Spleen (tissue), 11 donors: ENCODE measurements around the gene IL1RL2. TPM values are rescaled to one million over a fixed set of nuclear protein-coding genes. Genes with fewer than 3 reads are reported as not detected.

ENCODE experiments used
- DNase-seq: peaks from one replicate; pipeline ENCODE4 v3.0.0-alpha.2; 2020
- H3K27ac ChIP-seq, 8 donors: fragments of 200-600 bp; sonication (generic) in 7 of 8; 1 replicate in 4 of 8; 2 replicates in 4 of 8; pipeline versions ENCODE4 v1.5.0 to v1.8.0; 2016 to 2021; ENCODE audit warnings: inconsistent platforms in 4 of 8, mild to moderate bottlenecking in 4 of 8, moderate library complexity in 1 of 8
- H3K27me3 ChIP-seq, 7 donors: fragments of 200-600 bp; sonication (generic) in 6 of 7; replicated peaks in 1 of 7; 1 replicate in 4 of 7; 2 replicates in 3 of 7; pipeline versions ENCODE4 v1.5.0 to v1.8.0; 2016 to 2021; ENCODE audit warnings: inconsistent platforms in 3 of 7, mild to moderate bottlenecking in 1 of 7
- H3K36me3 ChIP-seq, 6 donors: fragments of 200-600 bp; sonication (generic) in 5 of 6; 1 replicate in 4 of 6; 2 replicates in 2 of 6; pipeline versions ENCODE4 v1.5.0 to v1.8.0; 2016 to 2021; ENCODE audit warnings: inconsistent platforms in 2 of 6
- H3K4me1 ChIP-seq, 6 donors: fragments of 200-600 bp; sonication (generic) in 5 of 6; 1 replicate in 3 of 6; 2 replicates in 3 of 6; pipeline versions ENCODE4 v1.5.0 to v1.8.0; 2016 to 2021; ENCODE audit warnings: inconsistent platforms in 3 of 6
- H3K4me3 ChIP-seq, 8 donors: fragments of 200-600 bp; sonication (generic) in 7 of 8; 1 replicate in 4 of 8; 2 replicates in 4 of 8; pipeline versions ENCODE4 v1.5.0 to v1.8.0; 2016 to 2021; ENCODE audit warnings: inconsistent platforms in 4 of 8, mild to moderate bottlenecking in 4 of 8, moderate library complexity in 2 of 8
- H3K9me3 ChIP-seq, 8 donors: fragments of 200-600 bp; sonication (generic) in 7 of 8; 1 replicate in 4 of 8; 2 replicates in 4 of 8; pipeline versions ENCODE4 v1.5.0 to v1.8.0; 2016 to 2021; ENCODE audit warnings: inconsistent platforms in 4 of 8
- CTCF ChIP-seq, 11 experiments: fragments of 200-600 bp in 7 of 11; fragments of 450-650 bp in 4 of 11; sonication (generic) in 4 of 11; IDR thresholded peaks in 8 of 11; conservative IDR thresholded peaks in 3 of 11; 1 replicate in 7 of 11; 2 replicates in 4 of 11; pipeline versions ENCODE4 v1.4.0 to v1.8.0; 2016 to 2021; ENCODE audit warnings: antibody characterized with exemption in 11 of 11, inconsistent platforms in 4 of 11, mild to moderate bottlenecking in 1 of 11
- POLR2A ChIP-seq, 3 donors: fragments of 450-650 bp; IDR thresholded peaks; one replicate each; pipeline ENCODE4 v1.5.1; 2017; ENCODE audit warnings: antibody characterized with exemption in 3 of 3, mild to moderate bottlenecking in 1 of 3
- POLR2AphosphoS5 ChIP-seq, 3 donors: sonication (generic); formaldehyde crosslinking; IDR thresholded peaks; one replicate each; pipeline ENCODE4 v1.5.1; 2017; ENCODE audit warnings: antibody characterized with exemption in 3 of 3
- WGBS, 5 donors: extraction: QIAGEN DNeasy Blood & Tissue Kit in 3 of 5; methylation state at CpG; one replicate each; pipeline versions ENCODE4 v1.1.5 to v1.1.7; 2013 to 2018; 5-methylcytosine and 5-hydroxymethylcytosine counted together
- intact Hi-C: fragments of 100-400 bp; cut with DNase I; formaldehyde crosslinking; loops from one replicate; pipeline ENCODE4 v1.15.0; 2023; ENCODE audit warnings: low total_unique reads
- polyA plus RNA-seq, 3 donors: library from polyadenylated mRNA; stranded (reverse); fragments of 200-250 nt; gene quantifications; one replicate each; pipeline ENCODE4 v1.2.1, GENCODE V29; 2013
- total RNA-seq, 7 donors: library from RNA; depleted of rRNA in 3 of 7; stranded (reverse); fragments of >200 nt in 3 of 7; fragmentation: NEBNext Ultra II Directional in 4 of 7; extraction: Animal tissue kit (Norgen Biotek cat#: 25700) in 4 of 7; gene quantifications; one replicate each; pipeline versions ENCODE4 v1.1.0 to v1.2.1, GENCODE V29; 2016 to 2021
- donor health status: healthy with polysubstance abuse.
- donor health status: DM: no; HTN: no; CAD: no; lungs with moderate emphysema.
- donor health status: DM: no; HTN: no; CAD: no.
- donor health status: Bipolar disorder and iron deficiency.
- donor health status: healthy.
- donor health status: DM: no; HTN: no; CAD: no.
- donor health status: DM: yes; HTN: yes; CAD: no.

Gene IL1RL2
- total and polyA plus RNA-seq, 10 donors: 0.05 to 0.49 (median 0.13) TPM; not detected in 4

DNA sequence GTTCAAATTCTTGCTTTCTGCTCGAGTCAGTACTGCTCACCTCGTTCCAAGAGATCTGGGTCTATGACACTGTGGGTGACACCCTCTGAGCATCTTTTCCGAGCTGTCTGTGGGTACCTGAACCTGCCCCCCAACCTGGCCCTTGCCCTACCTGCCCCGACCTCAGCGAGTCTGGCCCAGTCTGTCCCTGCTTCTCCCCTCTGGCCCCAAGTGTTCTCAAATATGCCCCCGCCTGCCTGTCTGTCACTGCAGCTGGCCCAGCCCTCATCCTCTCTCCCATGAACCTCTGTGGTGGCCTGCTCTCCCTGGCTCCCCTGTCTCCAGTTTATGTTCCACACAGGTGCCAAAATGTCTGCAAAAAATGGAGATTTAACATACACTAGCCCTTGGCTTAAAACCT lies 32.5 kb upstream of the IL1RL2 start:
- WGBS, 5 donors: 93 to 95% (median 94%) methylated on average over 6 of the region's 6 CpGs
- Histone ChIP-seq H3K4me1 (peaks cover 0 to 33% (median 9%) of the 10 kb centered on the region in 6 donors), H3K27me3 (no peaks in the 10 kb centered on the region), H3K4me3 (no peak overlapping the region), H3K36me3 (peaks cover 0 to 93% (median 9%) of the 10 kb centered on the region in 6 donors), H3K9me3 (peaks cover 0 to 12% (median 5%) of the 10 kb centered on the region in 8 donors), H3K27ac (peak overlapping the region in 1 of 8 donors; percentile 68)
- TF ChIP-seq POLR2AphosphoS5 (IDR thresholded peaks at IDR 0.05): no peak
- TF ChIP-seq CTCF (IDR thresholded peaks at IDR 0.05 in 8 of 11, conservative IDR thresholded peaks at IDR 0.05 in 3 of 11): no peak
- no peak for TF ChIP-seq POLR2A (IDR thresholded peaks at IDR 0.05)
- intact Hi-C loops: no loop called here
- no peak for DNase-seq

- H3K27ac ChIP-seq: peak overlapping the region in 6 of 8 donors; percentile 22 to 68 (median 56)
- H3K36me3 ChIP-seq: peaks cover 0 to 93% (median 10%) of the 10 kb centered on the region in 6 donors
- no peak for TF ChIP-seq POLR2A (IDR thresholded peaks at IDR 0.05)
- no peak for TF ChIP-seq POLR2AphosphoS5 (IDR thresholded peaks at IDR 0.05)
- no peaks in the 10 kb centered on the region for H3K27me3 ChIP-seq
- H3K4me3 ChIP-seq: no peak overlapping the region
- intact Hi-C loops: no loop called here
- 60 to 83% (median 69%) methylated on average over 7 of the region's 7 CpGs for WGBS, 5 donors
- DNase-seq: no peak
- H3K9me3 ChIP-seq: peaks cover 0 to 4% (median 0%) of the 10 kb centered on the region in 8 donors
- H3K4me1 ChIP-seq: peaks cover 0 to 25% (median 4%) of the 10 kb centered on the region in 6 donors
These were observed 31.7 kb upstream of the IL1RL2 start for GRCh38 chr2:102154946-102155702.

DNA sequence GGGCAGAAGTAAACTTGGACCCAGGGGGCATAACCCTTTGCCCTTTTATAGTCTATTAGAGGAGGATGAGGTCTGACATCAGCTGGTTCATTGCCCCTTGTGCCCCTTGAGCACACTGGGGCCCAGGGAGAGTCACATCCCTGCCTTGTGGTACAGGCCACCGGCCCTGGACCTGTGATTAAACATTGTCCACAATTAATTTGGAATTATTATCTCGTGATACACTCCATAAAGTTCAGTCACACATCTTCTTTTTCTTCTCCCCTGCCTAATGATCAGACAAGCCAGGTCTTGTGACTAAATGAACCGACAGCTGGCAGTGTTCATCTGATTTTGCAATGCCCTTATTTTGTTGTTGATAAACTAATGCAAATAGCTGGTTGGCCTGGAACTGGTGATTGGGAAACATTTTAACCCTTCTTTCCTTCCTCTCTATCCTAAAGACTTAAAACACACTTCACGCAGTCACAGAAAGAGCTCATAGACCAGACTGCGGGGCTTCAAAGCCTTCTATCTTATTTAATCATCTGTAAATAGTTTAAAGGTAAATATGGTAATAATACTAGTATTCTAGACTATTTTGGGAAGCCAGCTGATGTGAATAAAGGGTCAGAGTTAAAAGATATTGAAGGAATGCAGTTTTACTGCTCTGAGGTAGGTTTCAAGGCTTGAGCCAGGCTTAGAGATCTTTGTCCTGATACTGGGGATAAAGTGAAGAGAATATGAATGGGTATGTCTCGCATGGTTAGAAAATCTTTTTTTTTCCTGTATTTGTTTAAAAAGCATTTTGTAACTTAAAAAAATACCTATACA lies 30.9 kb upstream of the IL1RL2 start:
- peak in 1 of 3 donors; percentile 37 for TF ChIP-seq POLR2AphosphoS5 (IDR thresholded peaks at IDR 0.05)
- TF ChIP-seq POLR2A (IDR thresholded peaks at IDR 0.05): no peak
- peaks cover 0 to 95% (median 10%) of the 10 kb centered on the region in 6 donors for H3K36me3 ChIP-seq
- no peaks in the 10 kb centered on the region for H3K27me3 ChIP-seq
- intact Hi-C loops: no loop called here
- H3K9me3 ChIP-seq: no peaks in the 10 kb centered on the region
- 42 to 73% (median 61%) methylated on average over 6 of the region's 6 CpGs for WGBS, 5 donors
- H3K4me1 ChIP-seq: peaks cover 0 to 21% (median 3%) of the 10 kb centered on the region in 6 donors
- H3K27ac ChIP-seq: peak overlapping the region in 6 of 8 donors; percentile 22 to 68 (median 56)
- no peak overlapping the region for H3K4me3 ChIP-seq
- no peak for DNase-seq

GRCh38 chr2:102158011-102158755 lies 28.6 kb upstream of the IL1RL2 start:
- intact Hi-C loops: no loop called here

More at GRCh38 chr2:102158011-102158755, 28.6 kb upstream of the IL1RL2 start:
- TF ChIP-seq POLR2A (IDR thresholded peaks at IDR 0.05) (no peak), CTCF (IDR thresholded peaks at IDR 0.05 in 8 of 11, conservative IDR thresholded peaks at IDR 0.05 in 3 of 11) (no peak), POLR2AphosphoS5 (IDR thresholded peaks at IDR 0.05) (no peak)
- Histone ChIP-seq H3K27ac (peak overlapping the region in 1 of 8 donors; percentile 14), H3K4me3 (no peak overlapping the region), H3K4me1 (peaks cover 0 to 19% (median 3%) of the 10 kb centered on the region in 6 donors), H3K27me3 (no peaks in the 10 kb centered on the region), H3K36me3 (peaks cover 0 to 88% (median 10%) of the 10 kb centered on the region in 6 donors), H3K9me3 (no peaks in the 10 kb centered on the region)
- no peak for DNase-seq
